Measurements from ENCODE around the gene MS4A2.
"Not testable (repeated sequence)": the region's sequence is repeated elsewhere in the genome, so short reads cannot be mapped to it uniquely, and the experiment has no call there.

The MS4A2 gene

GRCh38 chr11:60084631-60085273, 3.7 kb upstream of the MS4A2 start:
- TF ChIP-seq, protein P1, sequence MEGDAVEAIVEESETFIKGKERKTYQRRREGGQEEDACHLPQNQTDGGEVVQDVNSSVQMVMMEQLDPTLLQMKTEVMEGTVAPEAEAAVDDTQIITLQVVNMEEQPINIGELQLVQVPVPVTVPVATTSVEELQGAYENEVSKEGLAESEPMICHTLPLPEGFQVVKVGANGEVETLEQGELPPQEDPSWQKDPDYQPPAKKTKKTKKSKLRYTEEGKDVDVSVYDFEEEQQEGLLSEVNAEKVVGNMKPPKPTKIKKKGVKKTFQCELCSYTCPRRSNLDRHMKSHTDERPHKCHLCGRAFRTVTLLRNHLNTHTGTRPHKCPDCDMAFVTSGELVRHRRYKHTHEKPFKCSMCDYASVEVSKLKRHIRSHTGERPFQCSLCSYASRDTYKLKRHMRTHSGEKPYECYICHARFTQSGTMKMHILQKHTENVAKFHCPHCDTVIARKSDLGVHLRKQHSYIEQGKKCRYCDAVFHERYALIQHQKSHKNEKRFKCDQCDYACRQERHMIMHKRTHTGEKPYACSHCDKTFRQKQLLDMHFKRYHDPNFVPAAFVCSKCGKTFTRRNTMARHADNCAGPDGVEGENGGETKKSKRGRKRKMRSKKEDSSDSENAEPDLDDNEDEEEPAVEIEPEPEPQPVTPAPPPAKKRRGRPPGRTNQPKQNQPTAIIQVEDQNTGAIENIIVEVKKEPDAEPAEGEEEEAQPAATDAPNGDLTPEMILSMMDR (IDR thresholded peaks at IDR 0.05; ENCODE audit: borderline replicate concordance, insufficient read depth, low read depth, low read length) = no peak
- H3K4me3 ChIP-seq (ENCODE audit: low read depth, low read length) = no peak overlapping the region

DNA sequence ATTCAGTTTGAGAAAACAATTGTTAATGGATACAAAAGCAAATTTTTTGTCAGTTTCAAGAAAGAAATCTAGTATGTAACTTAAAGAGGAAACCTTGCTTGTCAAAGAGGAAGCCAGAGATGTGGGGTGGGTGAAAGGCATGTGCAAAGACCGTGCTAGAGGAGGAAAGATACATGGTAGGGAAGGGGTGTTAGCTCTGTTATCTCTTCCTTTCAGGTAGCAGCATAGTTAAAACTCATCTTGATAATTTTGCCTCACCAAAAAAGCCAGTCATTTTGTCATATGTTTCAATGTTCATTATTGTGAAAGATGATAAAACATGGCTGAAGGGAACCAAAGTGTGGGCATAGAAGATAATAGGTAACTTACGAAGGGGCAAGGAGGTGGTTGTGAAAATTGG, 2.6 kb upstream of the MS4A2 start:
- no peak overlapping the region for H3K4me3 ChIP-seq (ENCODE audit: low read depth, low read length)
- TF ChIP-seq, protein P1 (IDR thresholded peaks at IDR 0.05; ENCODE audit: borderline replicate concordance, insufficient read depth, low read depth, low read length) = no peak

GRCh38 chr11:60087239-60087638, 1.2 kb upstream of the MS4A2 start:
- H3K4me3 ChIP-seq (ENCODE audit: low read depth, low read length) = no peak overlapping the region
- TF ChIP-seq, protein P1 (IDR thresholded peaks at IDR 0.05; ENCODE audit: borderline replicate concordance, insufficient read depth, low read depth, low read length) = no peak

- TF ChIP-seq, protein P1 (IDR thresholded peaks at IDR 0.05; ENCODE audit: borderline replicate concordance, insufficient read depth, low read depth, low read length) = no peak
Measured at GRCh38 chr11:60095477-60096120, 7.1 kb downstream of the MS4A2 start.

GRCh38 chr11:60097189-60097588, 8.7 kb downstream of the MS4A2 start:
- TF ChIP-seq, protein P1 (IDR thresholded peaks at IDR 0.05; ENCODE audit: borderline replicate concordance, insufficient read depth, low read depth, low read length) = no peak
- H3K4me3 ChIP-seq (ENCODE audit: low read depth, low read length) = no peak overlapping the region

More at GRCh38 chr11:60095477-60096120, 7.1 kb downstream of the MS4A2 start:
- H3K4me3 ChIP-seq (ENCODE audit: low read depth, low read length) = no peak overlapping the region

GRCh38 chr11:60098508-60098907, 10.0 kb downstream of the MS4A2 start:
- TF ChIP-seq, protein P1 (IDR thresholded peaks at IDR 0.05; ENCODE audit: borderline replicate concordance, insufficient read depth, low read depth, low read length) = no peak
- no peak overlapping the region for H3K4me3 ChIP-seq (ENCODE audit: low read depth, low read length)

- TF ChIP-seq, protein P1 (IDR thresholded peaks at IDR 0.05; ENCODE audit: borderline replicate concordance, insufficient read depth, low read depth, low read length) = no peak
- H3K4me3 ChIP-seq (ENCODE audit: low read depth, low read length) = no peak overlapping the region
Measured at GRCh38 chr11:60100516-60100915, 12.1 kb downstream of the MS4A2 start.

DNA sequence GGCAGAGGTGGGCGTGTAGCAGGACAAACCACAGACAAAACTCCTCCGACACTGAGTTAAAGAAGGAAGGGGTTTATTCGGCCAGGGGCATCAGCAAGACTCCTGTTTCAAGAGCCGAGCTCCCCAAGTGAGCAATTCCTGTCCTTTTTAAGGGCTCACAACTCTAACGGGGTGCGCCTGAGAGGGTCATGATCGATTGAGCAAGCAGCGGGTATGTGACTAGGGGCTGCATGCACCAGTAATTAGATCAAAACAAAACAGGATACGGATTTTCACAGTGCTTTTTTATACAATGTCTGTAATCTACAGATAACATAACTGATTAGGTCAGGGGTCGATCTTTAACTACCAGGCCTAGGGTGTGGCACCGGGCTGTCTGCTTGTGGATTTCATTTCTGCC, 12.9 kb downstream of the MS4A2 start:
- H3K4me3 ChIP-seq (ENCODE audit: low read depth, low read length) = not testable (repeated sequence)

DNA sequence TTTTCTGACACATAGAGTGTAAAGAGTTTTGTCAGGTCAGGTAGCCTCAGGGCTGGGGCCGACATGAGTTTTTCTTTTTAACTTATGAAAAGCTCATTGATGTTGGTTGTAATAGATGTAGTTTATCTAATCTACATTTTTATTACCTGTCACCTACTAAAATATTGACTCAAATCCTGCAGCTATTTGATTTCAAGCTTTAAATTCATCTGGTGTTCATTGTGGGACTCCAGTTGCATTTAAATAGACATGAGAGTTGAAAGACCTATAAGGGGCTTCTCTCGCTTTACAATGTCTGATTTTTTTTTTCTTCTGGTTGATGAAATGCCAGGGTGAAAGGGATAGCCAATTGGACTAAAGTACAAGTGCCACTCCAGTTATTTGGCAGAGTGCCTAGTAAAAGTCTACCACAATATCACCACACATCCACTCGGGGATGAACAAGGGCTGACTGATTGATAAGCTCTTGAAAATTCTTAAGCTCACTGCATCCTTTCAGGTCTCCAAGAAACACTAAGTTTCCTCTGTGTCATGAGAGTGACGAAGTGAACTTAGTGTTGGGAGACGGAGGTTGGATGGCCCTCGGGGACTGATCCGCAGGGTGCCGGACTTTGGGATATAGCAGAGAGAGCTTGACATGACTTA, 16.1 kb downstream of the MS4A2 start:
- not testable (repeated sequence) for H3K4me3 ChIP-seq (ENCODE audit: low read depth, low read length)

- not testable (repeated sequence) for H3K4me3 ChIP-seq (ENCODE audit: low read depth, low read length)
Measured at GRCh38 chr11:60108631-60109030, 20.2 kb downstream of the MS4A2 start.
